ENCODE measurements around the gene NCKAP1.

NCKAP1 gene

DNA sequence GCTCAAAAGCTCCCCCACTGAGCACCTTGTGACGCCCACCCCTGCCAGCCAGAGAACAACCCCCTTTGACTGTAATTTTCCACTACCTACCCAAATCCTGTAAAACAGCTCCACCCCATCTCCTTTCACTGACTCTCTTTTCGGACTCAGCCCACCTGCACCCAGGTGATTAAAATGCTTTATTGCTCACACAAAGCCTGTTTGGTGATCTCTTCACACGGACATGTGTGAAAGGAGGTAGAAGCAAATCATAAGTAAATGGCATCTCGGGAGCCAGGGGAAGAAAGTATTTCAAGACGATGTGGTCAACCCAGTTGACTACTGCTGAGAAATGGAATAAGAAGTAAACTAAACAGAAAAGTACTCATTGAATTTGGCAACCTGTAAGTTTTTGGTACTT lies 11.2 kb upstream of the NCKAP1 start:
- TF ChIP-seq, protein P1, sequence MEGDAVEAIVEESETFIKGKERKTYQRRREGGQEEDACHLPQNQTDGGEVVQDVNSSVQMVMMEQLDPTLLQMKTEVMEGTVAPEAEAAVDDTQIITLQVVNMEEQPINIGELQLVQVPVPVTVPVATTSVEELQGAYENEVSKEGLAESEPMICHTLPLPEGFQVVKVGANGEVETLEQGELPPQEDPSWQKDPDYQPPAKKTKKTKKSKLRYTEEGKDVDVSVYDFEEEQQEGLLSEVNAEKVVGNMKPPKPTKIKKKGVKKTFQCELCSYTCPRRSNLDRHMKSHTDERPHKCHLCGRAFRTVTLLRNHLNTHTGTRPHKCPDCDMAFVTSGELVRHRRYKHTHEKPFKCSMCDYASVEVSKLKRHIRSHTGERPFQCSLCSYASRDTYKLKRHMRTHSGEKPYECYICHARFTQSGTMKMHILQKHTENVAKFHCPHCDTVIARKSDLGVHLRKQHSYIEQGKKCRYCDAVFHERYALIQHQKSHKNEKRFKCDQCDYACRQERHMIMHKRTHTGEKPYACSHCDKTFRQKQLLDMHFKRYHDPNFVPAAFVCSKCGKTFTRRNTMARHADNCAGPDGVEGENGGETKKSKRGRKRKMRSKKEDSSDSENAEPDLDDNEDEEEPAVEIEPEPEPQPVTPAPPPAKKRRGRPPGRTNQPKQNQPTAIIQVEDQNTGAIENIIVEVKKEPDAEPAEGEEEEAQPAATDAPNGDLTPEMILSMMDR (IDR thresholded peaks at IDR 0.05), result no peak

DNA sequence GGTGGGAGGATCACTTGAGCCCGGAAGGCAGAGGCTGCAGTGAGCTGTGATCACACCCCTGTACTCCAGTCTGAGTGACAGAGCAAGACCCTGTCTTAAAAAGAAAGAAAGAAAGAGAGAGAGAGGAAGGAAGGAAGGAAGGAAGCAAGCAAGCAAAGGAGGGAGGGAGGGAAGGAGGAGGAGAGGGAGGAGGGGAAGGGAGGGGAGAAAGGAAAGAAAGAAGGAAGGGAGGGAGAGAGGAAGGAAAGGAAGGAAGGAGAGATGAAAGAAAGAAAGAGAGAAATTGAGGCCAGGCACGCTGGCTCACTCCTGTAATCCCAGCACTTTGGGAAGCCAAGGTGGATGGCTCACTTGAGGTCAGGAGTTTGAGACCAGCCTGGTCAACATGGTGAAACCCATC lies 2.3 kb upstream of the NCKAP1 start:
- TF ChIP-seq, protein P1 (IDR thresholded peaks at IDR 0.05), result no peak

DNA sequence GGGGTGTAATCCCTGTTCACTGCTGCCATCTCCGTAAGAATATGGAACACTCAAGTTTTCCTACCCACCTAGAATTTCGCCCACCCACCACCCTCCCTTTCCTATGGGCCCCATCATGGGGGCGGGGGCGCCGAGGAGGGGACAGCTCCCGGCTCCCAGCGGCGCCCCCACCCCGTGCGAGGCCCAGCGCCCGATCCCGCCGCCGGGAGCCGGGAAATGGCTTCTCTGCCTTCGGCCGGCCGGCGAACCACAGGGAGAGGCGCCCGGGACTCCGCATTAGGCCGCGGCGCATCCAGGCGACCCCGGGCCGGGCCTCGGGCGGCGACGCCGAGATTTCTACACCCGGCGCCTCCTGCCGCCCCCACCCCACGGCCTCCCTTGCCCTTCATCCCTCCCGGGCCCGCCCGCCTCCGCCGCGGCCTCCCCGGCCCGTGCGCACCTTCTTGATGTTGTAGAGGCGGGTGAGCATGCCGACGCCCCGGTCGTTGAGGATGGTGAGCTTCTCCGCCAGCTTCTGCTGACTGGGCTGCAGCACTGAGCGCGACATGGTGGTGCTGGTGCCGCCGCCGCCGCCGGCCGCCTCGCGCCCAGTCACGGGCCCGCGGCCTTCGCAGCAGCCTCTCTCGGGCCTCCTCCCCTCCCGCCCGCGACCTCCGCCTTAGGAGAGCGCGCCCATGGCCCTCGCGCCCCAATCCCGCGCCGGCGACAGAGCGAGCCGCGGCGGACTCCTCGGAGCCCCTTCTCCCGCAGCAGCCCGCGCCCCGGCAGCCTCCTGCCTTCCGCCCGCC lies 510 bp downstream of the NCKAP1 start:
- TF ChIP-seq, protein P1 (IDR thresholded peaks at IDR 0.05), result no peak

DNA sequence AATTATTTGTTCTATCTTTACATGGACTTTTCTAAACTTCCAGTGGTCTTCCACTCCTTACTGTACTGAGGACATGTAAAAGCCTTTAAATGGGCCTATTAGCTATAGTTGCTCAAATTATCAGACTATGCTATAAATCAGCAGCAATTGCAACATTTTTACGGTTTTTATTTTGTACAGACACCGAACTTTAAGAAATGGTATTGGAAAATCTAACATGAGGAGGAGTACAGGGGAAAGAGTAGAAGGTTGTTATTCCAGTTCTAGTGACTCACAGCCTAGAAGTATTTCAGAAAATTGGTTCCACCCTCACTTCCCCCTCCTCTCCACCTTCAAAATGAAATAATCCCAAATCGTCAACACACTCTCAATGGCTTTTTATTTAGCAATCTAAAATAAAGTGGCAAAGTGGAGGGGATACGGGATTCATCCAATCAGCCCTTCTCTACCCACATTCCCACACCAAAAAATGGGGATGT lies 1.1 kb downstream of the NCKAP1 start:
- TF ChIP-seq, protein P1 (IDR thresholded peaks at IDR 0.05), result no peak

DNA sequence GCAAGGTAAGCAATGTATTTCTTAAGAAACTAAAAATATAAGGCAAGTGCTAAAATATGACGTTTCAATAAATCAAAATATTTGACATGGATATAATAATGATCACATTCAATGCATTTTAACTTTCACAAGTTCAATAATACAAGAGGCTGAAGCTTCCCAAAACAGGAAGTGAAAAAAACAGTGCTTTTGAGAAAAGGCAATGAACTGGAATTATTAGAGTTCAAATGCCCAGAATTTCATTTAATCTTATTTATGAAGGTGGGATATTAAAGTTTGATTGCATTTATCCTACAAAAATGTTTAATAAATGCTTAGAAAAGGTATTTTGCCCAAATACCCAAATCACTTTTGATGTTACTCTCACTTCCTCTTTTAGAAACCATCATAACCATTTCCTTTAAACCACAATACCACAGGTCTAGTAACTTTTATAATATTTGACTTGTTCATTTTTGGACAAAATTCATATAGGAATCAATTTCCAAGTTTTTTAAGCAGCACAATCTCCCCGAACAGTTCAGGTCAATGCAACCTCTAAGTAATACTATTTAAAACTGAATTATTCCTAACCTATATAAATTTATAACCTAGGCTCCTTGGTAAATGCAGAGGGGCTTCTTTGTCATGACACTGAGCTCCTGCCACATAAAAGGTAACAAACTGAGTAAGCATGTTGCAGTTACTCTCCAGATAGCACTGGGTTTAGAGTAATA lies 2.1 kb downstream of the NCKAP1 start:
- TF ChIP-seq, protein P1 (IDR thresholded peaks at IDR 0.05), result no peak

DNA sequence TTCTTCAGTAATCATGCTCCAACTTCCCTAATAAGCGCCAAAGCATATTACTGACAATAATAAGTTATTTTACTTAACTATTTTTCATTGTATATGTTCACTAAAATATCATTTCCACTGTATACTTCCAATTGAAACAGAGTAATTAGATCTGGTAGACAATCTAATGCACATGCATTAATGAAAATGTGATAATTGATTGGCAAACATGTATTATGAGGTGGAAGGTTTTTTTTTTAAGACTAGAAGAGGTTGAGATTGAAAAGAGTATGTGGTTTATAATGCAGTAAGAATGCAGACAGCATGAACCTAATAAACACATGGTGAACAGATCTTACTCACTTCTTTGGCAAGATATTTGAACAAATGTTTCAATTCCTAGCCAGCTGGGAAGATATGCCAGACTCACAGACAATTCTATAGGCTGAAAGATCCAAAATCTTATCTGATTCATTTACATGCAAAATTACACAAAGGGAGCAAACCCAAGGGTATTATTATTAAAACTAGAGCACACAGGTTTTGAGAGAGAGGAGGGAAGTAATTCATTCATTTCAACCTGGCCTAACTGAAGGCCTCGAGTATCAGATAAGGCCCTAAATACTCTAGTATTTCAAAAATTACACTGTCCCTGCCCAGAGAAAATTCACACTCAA lies 2.8 kb downstream of the NCKAP1 start:
- TF ChIP-seq, protein P1 (IDR thresholded peaks at IDR 0.05), result no peak

DNA sequence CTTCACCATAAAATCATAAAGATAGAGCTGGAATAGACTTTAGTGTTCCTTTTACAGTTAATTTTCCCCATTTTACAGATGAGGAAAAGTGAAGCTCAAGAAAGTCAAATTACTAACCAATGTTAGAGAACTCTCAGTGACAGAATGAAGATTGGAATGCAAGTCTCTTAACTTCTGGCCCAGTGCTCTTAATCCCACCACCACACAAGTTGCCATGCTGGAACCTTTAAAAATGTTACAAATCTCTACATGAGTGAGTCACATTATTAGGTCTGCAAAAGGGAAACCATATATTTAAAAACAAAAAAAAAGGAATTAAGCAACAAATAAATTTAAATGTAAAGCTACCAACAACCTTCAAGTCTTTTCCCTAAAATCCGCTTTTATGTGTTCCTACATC lies 3.5 kb downstream of the NCKAP1 start:
- TF ChIP-seq, protein P1 (IDR thresholded peaks at IDR 0.05), result no peak

Data from LNCAP (cell line).